Measurements from ENCODE around the gene MAFF. TPM values are rescaled to one million over a fixed set of nuclear protein-coding genes. Genes with fewer than 3 reads are reported as not detected.

MAFF gene
- polyA plus RNA-seq, 1 of the 3 experiments (the other 2 are of a cell fraction): 7.9 TPM

DNA sequence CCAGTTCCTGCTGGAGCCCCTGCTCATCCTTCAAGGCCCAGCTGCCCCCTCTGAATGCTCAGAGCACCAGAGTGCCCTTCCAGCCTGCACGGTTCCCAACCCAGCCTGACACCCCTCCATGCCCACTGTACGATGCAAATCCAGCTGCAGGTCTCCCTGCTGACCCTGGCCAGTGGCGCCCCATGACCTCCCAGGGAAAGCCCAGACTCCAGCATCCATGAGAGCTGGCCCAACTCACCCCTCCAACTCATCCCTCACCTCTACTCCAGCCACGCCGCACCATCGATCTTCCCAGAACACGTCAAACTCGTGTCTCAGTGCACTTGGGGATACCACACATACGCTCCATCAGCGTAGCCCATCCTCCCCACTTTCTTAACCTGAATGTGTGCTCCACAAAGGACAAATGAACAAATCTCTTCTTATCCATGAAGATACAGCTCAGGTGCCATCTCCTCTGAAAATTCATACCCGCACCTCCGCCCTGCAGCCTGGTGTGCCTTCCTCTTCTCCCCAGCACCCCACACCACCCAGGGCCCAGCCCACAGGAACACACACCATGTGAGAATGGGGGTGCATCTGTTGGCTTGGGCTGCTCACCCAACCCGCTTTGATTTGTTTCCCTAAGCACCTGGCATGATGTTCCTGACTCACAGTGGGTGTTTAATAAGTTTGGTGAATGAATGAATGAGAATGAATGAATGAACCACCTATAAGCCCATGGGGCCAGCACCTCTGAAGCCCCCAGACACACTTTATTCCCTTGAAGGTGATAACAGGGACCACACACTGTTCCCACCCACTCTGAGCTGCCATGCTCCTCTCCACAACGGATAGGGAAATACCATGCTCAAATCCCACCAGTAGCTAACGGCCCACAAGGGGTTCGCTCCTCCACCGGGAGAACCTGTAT, 26.3 kb upstream of the MAFF start:
- H3K79me2 ChIP-seq (ENCODE audit: insufficient read depth): no peaks in the 10 kb centered on the region
- no peaks in the 10 kb centered on the region for H4K20me1 ChIP-seq (ENCODE audit: insufficient read depth)
- no peak for DNase-seq
- 84% methylated on average over 3 of the region's 17 CpGs for WGBS (ENCODE audit: low lambda C conversion rate)
- H3K4me1 ChIP-seq (ENCODE audit: control insufficient read depth in 1 of 2, insufficient read depth in 2 of 2, low read depth in 1 of 2, low read length in 1 of 2): peaks cover 0 to 12% of the 10 kb centered on the region in 2 experiments; a peak in 2 of 4 replicates
- H3K27me3 ChIP-seq (ENCODE audit: insufficient read depth): no peaks in the 10 kb centered on the region
- H3K9me3 ChIP-seq: no peaks in the 10 kb centered on the region
- TF ChIP-seq RAD21 (IDR thresholded peaks at IDR 0.05; ENCODE audit: low read length): no peak
- no peak for TF ChIP-seq FOXJ3 (CRISPR knock-in tag; IDR thresholded peaks at IDR 0.05)
- TF ChIP-seq USF1 (IDR thresholded peaks at IDR 0.05; ENCODE audit: borderline replicate concordance, low read depth): no peak
- TF ChIP-seq MAX (IDR thresholded peaks at IDR 0.05; ENCODE audit: low read depth): no peak
- TF ChIP-seq EZH2phosphoT487 (IDR thresholded peaks at IDR 0.05; ENCODE audit: borderline replicate concordance, low read depth): no peak
- TF ChIP-seq JUND (IDR thresholded peaks at IDR 0.05): no peak
- no peak for TF ChIP-seq POLR2AphosphoS5 (IDR thresholded peaks at IDR 0.05; ENCODE audit: low read depth, low read length)
- no peak for TF ChIP-seq TAF1 (IDR thresholded peaks at IDR 0.05; ENCODE audit: borderline replicate concordance, low read depth, low read length)
- no peak for TF ChIP-seq RXRA (IDR thresholded peaks at IDR 0.05; ENCODE audit: borderline replicate concordance, low read depth)
- no peak for TF ChIP-seq MXI1 (IDR thresholded peaks at IDR 0.05; ENCODE audit: low read depth, low read length)
- TF ChIP-seq MEF2A (IDR thresholded peaks at IDR 0.05; ENCODE audit: borderline replicate concordance, low read depth): no peak
- no peak for TF ChIP-seq CTCF (IDR thresholded peaks at IDR 0.05)
- ChIA-PET CTCF (no interaction called here), POLR2A (no interaction called here)
- no peak overlapping the region for H3K9ac ChIP-seq
- H3K27ac ChIP-seq (ENCODE audit: low read depth in 2 of 2, low read length in 1 of 2): no peak overlapping the region
- no peak overlapping the region for H3K4me2 ChIP-seq
- H3K36me3 ChIP-seq (replicated peaks in 1 of 2; ENCODE audit: control insufficient read depth in 1 of 2, insufficient read depth in 2 of 2, low read length in 1 of 2): no peaks in the 10 kb centered on the region
- no peaks in the 10 kb centered on the region for H3F3A ChIP-seq (replicated peaks; ENCODE audit: insufficient read depth)
- H3K4me3 ChIP-seq (ENCODE audit: low read depth in 2 of 2, low read length in 1 of 2): no peak overlapping the region
- H2AFZ ChIP-seq (ENCODE audit: low read depth): no peak overlapping the region
- no peaks in the 10 kb centered on the region for H3K9me2 ChIP-seq

DNA sequence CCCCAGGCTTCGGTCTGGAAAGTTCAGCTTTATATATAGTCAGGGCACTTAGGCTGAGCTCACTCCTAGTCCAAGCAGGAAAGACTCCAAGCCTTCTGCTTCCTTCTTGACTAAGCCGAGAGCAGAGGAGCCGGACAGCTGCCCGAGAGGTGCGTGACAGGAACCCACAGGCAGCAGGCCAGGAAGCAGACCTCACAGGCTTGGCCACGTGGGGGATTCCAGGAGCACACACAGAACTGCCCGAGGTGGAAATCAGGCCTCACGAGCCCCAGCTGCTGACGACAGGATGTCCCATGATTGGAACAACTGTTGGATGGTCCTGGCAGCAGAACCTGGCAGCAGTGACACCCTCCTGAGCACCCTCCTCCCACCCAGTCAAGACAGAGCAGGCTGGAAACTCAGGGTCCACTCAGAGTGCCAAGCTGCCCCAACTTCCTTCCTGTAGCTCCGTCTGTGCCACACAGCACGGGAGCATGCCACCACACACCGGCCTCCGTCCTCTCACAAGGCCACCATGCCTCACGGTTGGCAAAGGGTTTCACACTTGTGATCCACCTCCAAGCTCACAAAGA, 25.5 kb upstream of the MAFF start:
- Histone ChIP-seq H3K4me2 (no peak overlapping the region), H3K4me3 (ENCODE audit: low read depth in 2 of 2, low read length in 1 of 2) (no peak overlapping the region), H3K79me2 (ENCODE audit: insufficient read depth) (no peaks in the 10 kb centered on the region), H3K9me2 (no peaks in the 10 kb centered on the region), H3K27me3 (ENCODE audit: insufficient read depth) (no peaks in the 10 kb centered on the region), H3K27ac (ENCODE audit: low read depth in 2 of 2, low read length in 1 of 2) (no peak overlapping the region), H3F3A (replicated peaks; ENCODE audit: insufficient read depth) (no peaks in the 10 kb centered on the region), H3K4me1 (ENCODE audit: control insufficient read depth in 1 of 2, insufficient read depth in 2 of 2, low read depth in 1 of 2, low read length in 1 of 2) (peaks cover 0 to 17% of the 10 kb centered on the region in 2 experiments; a peak in 2 of 4 replicates), H3K9ac (no peak overlapping the region), H4K20me1 (ENCODE audit: insufficient read depth) (no peaks in the 10 kb centered on the region), H3K9me3 (no peaks in the 10 kb centered on the region), H3K36me3 (replicated peaks in 1 of 2; ENCODE audit: control insufficient read depth in 1 of 2, insufficient read depth in 2 of 2, low read length in 1 of 2) (no peaks in the 10 kb centered on the region), H2AFZ (ENCODE audit: low read depth) (no peak overlapping the region)
- 97% methylated on average over 6 of the region's 14 CpGs for WGBS (ENCODE audit: low lambda C conversion rate)
- ChIA-PET POLR2A (no interaction called here), CTCF (no interaction called here)
- DNase-seq: no peak
- no peak for TF ChIP-seq NFIC (IDR thresholded peaks at IDR 0.05; ENCODE audit: borderline replicate concordance)
- TF ChIP-seq ZBTB33 (IDR thresholded peaks at IDR 0.05; ENCODE audit: borderline replicate concordance, low read depth): no peak
- no peak for TF ChIP-seq JUND (IDR thresholded peaks at IDR 0.05)
- TF ChIP-seq, protein P1, sequence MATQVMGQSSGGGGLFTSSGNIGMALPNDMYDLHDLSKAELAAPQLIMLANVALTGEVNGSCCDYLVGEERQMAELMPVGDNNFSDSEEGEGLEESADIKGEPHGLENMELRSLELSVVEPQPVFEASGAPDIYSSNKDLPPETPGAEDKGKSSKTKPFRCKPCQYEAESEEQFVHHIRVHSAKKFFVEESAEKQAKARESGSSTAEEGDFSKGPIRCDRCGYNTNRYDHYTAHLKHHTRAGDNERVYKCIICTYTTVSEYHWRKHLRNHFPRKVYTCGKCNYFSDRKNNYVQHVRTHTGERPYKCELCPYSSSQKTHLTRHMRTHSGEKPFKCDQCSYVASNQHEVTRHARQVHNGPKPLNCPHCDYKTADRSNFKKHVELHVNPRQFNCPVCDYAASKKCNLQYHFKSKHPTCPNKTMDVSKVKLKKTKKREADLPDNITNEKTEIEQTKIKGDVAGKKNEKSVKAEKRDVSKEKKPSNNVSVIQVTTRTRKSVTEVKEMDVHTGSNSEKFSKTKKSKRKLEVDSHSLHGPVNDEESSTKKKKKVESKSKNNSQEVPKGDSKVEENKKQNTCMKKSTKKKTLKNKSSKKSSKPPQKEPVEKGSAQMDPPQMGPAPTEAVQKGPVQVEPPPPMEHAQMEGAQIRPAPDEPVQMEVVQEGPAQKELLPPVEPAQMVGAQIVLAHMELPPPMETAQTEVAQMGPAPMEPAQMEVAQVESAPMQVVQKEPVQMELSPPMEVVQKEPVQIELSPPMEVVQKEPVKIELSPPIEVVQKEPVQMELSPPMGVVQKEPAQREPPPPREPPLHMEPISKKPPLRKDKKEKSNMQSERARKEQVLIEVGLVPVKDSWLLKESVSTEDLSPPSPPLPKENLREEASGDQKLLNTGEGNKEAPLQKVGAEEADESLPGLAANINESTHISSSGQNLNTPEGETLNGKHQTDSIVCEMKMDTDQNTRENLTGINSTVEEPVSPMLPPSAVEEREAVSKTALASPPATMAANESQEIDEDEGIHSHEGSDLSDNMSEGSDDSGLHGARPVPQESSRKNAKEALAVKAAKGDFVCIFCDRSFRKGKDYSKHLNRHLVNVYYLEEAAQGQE (IDR thresholded peaks at IDR 0.05; ENCODE audit: low read depth, low read length): no peak
- no peak for TF ChIP-seq PBX3 (IDR thresholded peaks at IDR 0.05)
